ENCODE results near the gene DICER1. TPM values are rescaled to one million over a fixed set of nuclear protein-coding genes. Genes with fewer than 3 reads are reported as not detected.

DICER1 gene
- total RNA-seq, 1 donor, result 61.3 TPM

GRCh38 chr14:95104911-95105310, 52.4 kb downstream of the DICER1 start:
- TF ChIP-seq CTCF (IDR thresholded peaks at IDR 0.05; ENCODE audit: insufficient read depth, low read depth, low read length), result no peak

GRCh38 chr14:95102680-95103044, 54.7 kb downstream of the DICER1 start:
- TF ChIP-seq CTCF (IDR thresholded peaks at IDR 0.05; ENCODE audit: insufficient read depth, low read depth, low read length), result no peak
- H3K4me3 ChIP-seq (ENCODE audit: low read depth, low read length), result no peak overlapping the region
- DNase-seq (ENCODE audit: low read depth), result no peak

More at GRCh38 chr14:95104911-95105310, 52.4 kb downstream of the DICER1 start:
- no peak for DNase-seq (ENCODE audit: low read depth)
- no peak overlapping the region for H3K4me3 ChIP-seq (ENCODE audit: low read depth, low read length)

DNA sequence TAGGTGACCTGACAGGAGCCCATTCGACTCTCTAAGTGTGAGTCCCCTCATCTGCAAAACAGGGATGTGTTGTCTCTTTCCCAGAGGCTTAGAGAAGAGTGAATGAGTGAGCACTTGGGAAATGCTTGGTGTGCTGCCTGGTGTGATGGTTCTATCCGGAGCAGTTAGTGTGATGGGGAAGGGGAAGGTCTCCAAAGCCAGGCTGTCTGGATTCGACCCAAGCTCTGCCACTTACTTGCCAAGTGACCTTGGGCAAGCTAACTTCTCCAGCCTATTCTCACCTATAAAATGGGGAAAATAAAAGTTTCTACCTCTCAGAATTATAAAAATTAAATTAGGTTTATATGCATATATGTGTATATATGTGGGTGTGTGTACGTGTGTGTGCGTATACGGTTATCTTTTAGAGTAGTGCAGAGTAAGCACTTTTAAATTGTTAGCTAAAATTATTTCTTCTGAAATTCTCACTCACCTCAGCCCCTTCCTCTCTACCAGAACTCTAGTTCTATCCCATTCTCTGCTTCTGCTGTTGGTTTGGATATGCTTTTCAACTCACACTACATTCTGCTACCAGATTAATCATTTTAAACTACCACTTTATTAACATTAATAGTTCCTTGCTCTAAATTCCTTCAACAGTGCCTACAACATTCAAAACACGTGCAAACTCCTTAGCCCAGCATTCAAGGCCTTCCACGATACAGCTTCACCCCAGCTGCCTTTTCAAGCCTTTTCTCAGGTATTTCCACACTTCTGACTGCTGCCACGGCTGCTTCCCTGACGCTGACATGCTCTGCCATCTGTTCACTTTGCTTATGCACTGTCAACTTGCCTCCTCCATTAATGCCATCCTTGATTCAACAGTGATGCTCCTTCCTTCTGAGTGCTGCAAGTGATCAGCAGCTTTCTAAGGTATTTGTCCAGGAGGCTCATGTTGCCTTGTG, 55.3 kb downstream of the DICER1 start:
- H3K4me3 ChIP-seq (ENCODE audit: low read depth, low read length), result no peak overlapping the region
- TF ChIP-seq CTCF (IDR thresholded peaks at IDR 0.05; ENCODE audit: insufficient read depth, low read depth, low read length), result no peak
- no peak for DNase-seq (ENCODE audit: low read depth)

GRCh38 chr14:95098984-95099599, 58.2 kb downstream of the DICER1 start:
- TF ChIP-seq CTCF (IDR thresholded peaks at IDR 0.05; ENCODE audit: insufficient read depth, low read depth, low read length), result peak; percentile 83
- DNase-seq (ENCODE audit: low read depth), result peak; percentile 76
- H3K4me3 ChIP-seq (ENCODE audit: low read depth, low read length), result no peak overlapping the region

GRCh38 chr14:95097385-95097784, 59.9 kb downstream of the DICER1 start:
- peak; percentile 25 for DNase-seq (ENCODE audit: low read depth)
- TF ChIP-seq CTCF (IDR thresholded peaks at IDR 0.05; ENCODE audit: insufficient read depth, low read depth, low read length), result no peak
- no peak overlapping the region for H3K4me3 ChIP-seq (ENCODE audit: low read depth, low read length)

GRCh38 chr14:95096476-95096875, 60.9 kb downstream of the DICER1 start:
- TF ChIP-seq CTCF (IDR thresholded peaks at IDR 0.05; ENCODE audit: insufficient read depth, low read depth, low read length), result no peak
- DNase-seq (ENCODE audit: low read depth), result no peak
- no peak overlapping the region for H3K4me3 ChIP-seq (ENCODE audit: low read depth, low read length)
